Measurements from ENCODE around the gene PDAP1. TPM values are rescaled to one million over a fixed set of nuclear protein-coding genes. Genes with fewer than 3 reads are reported as not detected.

The PDAP1 gene
- total RNA-seq, 1 experiment from 2014 or later = 200 TPM

- H3K4me3 ChIP-seq (replicated peaks in 1 of 2; ENCODE audit: low read depth in 1 of 2, low read length in 2 of 2) = no peak overlapping the region
- POLR2A ChIA-PET = no interaction called here
- H3K9me2 ChIP-seq (ENCODE audit: insufficient read depth) = no peaks in the 10 kb centered on the region
- H3K27me3 ChIP-seq (ENCODE audit: insufficient read depth, low read length) = no peaks in the 10 kb centered on the region
- TF ChIP-seq JUND (IDR thresholded peaks at IDR 0.05) (no peak), RAD21 (IDR thresholded peaks at IDR 0.05; ENCODE audit: low read depth) (no peak), TCF7L2 (IDR thresholded peaks at IDR 0.05; ENCODE audit: borderline replicate concordance, extremely low read depth, insufficient read depth, insufficient read length) (no peak), REST (IDR thresholded peaks at IDR 0.05; ENCODE audit: low read depth) (no peak), SP1 (IDR thresholded peaks at IDR 0.05; ENCODE audit: low read depth) (no peak), MAX (IDR thresholded peaks at IDR 0.05) (no peak), YY1 (IDR thresholded peaks at IDR 0.05; ENCODE audit: extremely low read depth, insufficient replicate concordance, low read depth, low read length) (no peak), SIN3A (IDR thresholded peaks at IDR 0.05; ENCODE audit: low read depth) (no peak), POLR2A (IDR thresholded peaks at IDR 0.05; ENCODE audit: borderline replicate concordance, extremely low read depth, insufficient read depth, insufficient read length) (no peak), ELF1 (IDR thresholded peaks at IDR 0.05; ENCODE audit: borderline replicate concordance, low read depth) (no peak), ZNF274 (IDR thresholded peaks at IDR 0.05; ENCODE audit: low read depth, low read length) (no peak), POLR2AphosphoS5 (IDR thresholded peaks at IDR 0.05; ENCODE audit: low read depth, low read length) (no peak; the same call in 1 of the 2 replicates), SRF (IDR thresholded peaks at IDR 0.05; ENCODE audit: low read depth) (no peak)
- no peak for DNase-seq (ENCODE audit: low read depth, low spot score)
- no peak overlapping the region for H3K9ac ChIP-seq (ENCODE audit: low read length)
- H3K36me3 ChIP-seq (ENCODE audit: control insufficient read depth in 1 of 2, insufficient read depth in 2 of 2, low read length in 2 of 2) = peaks cover 37 to 51% of the 10 kb centered on the region in 2 experiments
- no peaks in the 10 kb centered on the region for H4K20me1 ChIP-seq (ENCODE audit: insufficient read depth)
- no peak overlapping the region for H3K4me2 ChIP-seq (ENCODE audit: low read length)
- intact Hi-C loops (cut with micrococcal nuclease) = no loop called here
- no peaks in the 10 kb centered on the region for H3K9me3 ChIP-seq (ENCODE audit: control insufficient read depth in 1 of 2, insufficient read depth in 1 of 2, low read depth in 1 of 2, low read length in 2 of 2)
- H3K4me1 ChIP-seq (ENCODE audit: control insufficient read depth in 1 of 2, insufficient read depth in 2 of 2, low read length in 2 of 2) = peaks cover 0 to 16% of the 10 kb centered on the region in 2 experiments; a peak in 1 of 4 replicates
- CTCF ChIA-PET = no interaction called here
- BruUV-seq (replicated peaks) = no TSS peak
- RAD21 ChIA-PET (ENCODE audit: low non-redundant PET in 1 of 2, low total read pairs in 2 of 2, uncharacterized antibody in 2 of 2, unreplicated experiment in 2 of 2) = no interaction called here
- H2AFZ ChIP-seq (ENCODE audit: low read depth, low read length, poor library complexity, severe bottlenecking) = no peak overlapping the region
- no peak overlapping the region for H3K27ac ChIP-seq (ENCODE audit: low read depth, low read length)
- no peak for ATAC-seq
- H3K79me2 ChIP-seq (ENCODE audit: insufficient read depth, low read length) = peaks cover 15% of the 10 kb centered on the region; the same call in 1 of the 2 replicates
Measured at GRCh38 chr7:99396418-99397296, 11.7 kb downstream of the PDAP1 start.
